ENCODE results near the gene STX16. TPM values are rescaled to one million over a fixed set of nuclear protein-coding genes. Genes with fewer than 3 reads are reported as not detected.

Gene STX16
- total RNA-seq, 1 donor from 2014 or later: 47.7 TPM

GRCh38 chr20:58664331-58664730 is 13.2 kb downstream of the STX16 start:
- DNase-seq (ENCODE audit: low read depth) (no peak), FAIRE-seq (no peak)
- no peaks in the 10 kb centered on the region for H3K27me3 ChIP-seq (ENCODE audit: control insufficient read depth, insufficient read depth, low read length)
- TF ChIP-seq, protein P1, sequence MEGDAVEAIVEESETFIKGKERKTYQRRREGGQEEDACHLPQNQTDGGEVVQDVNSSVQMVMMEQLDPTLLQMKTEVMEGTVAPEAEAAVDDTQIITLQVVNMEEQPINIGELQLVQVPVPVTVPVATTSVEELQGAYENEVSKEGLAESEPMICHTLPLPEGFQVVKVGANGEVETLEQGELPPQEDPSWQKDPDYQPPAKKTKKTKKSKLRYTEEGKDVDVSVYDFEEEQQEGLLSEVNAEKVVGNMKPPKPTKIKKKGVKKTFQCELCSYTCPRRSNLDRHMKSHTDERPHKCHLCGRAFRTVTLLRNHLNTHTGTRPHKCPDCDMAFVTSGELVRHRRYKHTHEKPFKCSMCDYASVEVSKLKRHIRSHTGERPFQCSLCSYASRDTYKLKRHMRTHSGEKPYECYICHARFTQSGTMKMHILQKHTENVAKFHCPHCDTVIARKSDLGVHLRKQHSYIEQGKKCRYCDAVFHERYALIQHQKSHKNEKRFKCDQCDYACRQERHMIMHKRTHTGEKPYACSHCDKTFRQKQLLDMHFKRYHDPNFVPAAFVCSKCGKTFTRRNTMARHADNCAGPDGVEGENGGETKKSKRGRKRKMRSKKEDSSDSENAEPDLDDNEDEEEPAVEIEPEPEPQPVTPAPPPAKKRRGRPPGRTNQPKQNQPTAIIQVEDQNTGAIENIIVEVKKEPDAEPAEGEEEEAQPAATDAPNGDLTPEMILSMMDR (IDR thresholded peaks at IDR 0.05; ENCODE audit: insufficient read depth, low read length, severe bottlenecking): no peak
- H3K4me3 ChIP-seq (ENCODE audit: low read depth, low read length): no peak overlapping the region
- peaks cover 8% of the 10 kb centered on the region for H3K36me3 ChIP-seq (ENCODE audit: control insufficient read depth, insufficient read depth, low read length)

GRCh38 chr20:58664883-58665282 is 13.8 kb downstream of the STX16 start:
- H3K4me3 ChIP-seq (ENCODE audit: low read depth, low read length): no peak overlapping the region
- DNase-seq (ENCODE audit: low read depth) (no peak), FAIRE-seq (no peak)
- TF ChIP-seq, protein P1 (IDR thresholded peaks at IDR 0.05; ENCODE audit: insufficient read depth, low read length, severe bottlenecking): no peak
- peaks cover 8% of the 10 kb centered on the region for H3K36me3 ChIP-seq (ENCODE audit: control insufficient read depth, insufficient read depth, low read length)
- no peaks in the 10 kb centered on the region for H3K27me3 ChIP-seq (ENCODE audit: control insufficient read depth, insufficient read depth, low read length)

DNA sequence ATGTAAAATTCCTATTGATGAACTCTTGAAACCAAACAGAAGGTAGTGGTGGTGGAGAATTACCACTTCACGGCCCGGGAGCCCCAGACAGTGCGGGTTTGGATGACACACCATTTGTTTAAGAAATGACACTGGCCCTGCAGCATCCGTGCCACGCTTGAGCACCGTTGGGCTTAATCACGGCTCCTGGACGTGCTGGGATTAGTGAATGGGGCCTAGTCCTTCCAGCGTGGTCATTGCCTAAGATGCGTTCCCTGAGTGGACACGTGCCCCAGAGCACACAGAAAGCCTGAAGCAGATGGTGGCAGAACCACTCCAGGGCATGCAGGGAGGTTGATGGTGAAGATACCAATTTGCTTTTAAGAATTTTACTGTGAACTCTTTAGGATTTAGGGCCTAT is 14.5 kb downstream of the STX16 start:
- Histone ChIP-seq H3K4me3 (ENCODE audit: low read depth, low read length) (no peak overlapping the region), H3K27me3 (ENCODE audit: control insufficient read depth, insufficient read depth, low read length) (no peaks in the 10 kb centered on the region), H3K36me3 (ENCODE audit: control insufficient read depth, insufficient read depth, low read length) (peaks cover 10% of the 10 kb centered on the region)
- TF ChIP-seq, protein P1 (IDR thresholded peaks at IDR 0.05; ENCODE audit: insufficient read depth, low read length, severe bottlenecking): no peak
- no peak for FAIRE-seq
- no peak for DNase-seq (ENCODE audit: low read depth)

DNA sequence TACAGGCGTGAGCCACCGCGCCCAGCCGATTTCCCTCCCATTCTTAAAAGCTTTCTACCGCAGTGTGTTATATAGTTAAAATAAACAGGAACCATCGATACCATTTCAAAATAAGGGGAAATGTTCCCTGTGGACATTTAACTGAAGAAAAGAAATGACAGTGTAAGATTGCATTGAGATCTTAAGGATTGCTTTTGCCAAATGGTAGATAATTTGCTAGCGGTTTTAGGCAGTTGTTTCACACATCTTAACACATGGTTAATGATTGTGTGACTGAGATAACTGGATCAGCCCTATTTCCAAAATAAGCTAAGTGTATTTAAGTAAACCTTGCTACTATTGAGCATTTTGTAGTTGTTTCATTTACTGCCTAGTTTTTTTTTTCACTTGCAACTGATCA is 15.6 kb downstream of the STX16 start:
- Histone ChIP-seq H3K36me3 (ENCODE audit: control insufficient read depth, insufficient read depth, low read length) (peaks cover 10% of the 10 kb centered on the region), H3K27me3 (ENCODE audit: control insufficient read depth, insufficient read depth, low read length) (no peaks in the 10 kb centered on the region), H3K4me3 (ENCODE audit: low read depth, low read length) (no peak overlapping the region)
- TF ChIP-seq, protein P1 (IDR thresholded peaks at IDR 0.05; ENCODE audit: insufficient read depth, low read length, severe bottlenecking): no peak
- no peak for FAIRE-seq
- no peak for DNase-seq (ENCODE audit: low read depth)

DNA sequence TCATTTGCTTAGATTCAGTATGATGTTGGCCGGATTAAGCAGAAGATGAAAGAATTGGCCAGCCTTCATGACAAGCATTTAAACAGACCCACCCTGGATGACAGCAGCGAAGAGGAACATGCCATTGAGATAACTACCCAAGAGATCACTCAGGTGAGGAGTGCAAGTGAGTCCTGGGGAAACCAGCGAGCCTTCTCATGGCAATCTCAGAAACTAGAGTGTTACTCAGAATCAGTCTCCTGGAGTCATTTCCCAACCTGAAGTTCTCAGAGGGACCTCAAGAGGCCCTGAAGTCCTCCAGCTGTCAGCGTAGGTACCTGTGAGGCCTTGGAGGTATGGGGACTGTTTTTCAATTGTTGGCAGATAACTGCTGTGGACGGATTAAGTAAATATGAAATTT is 16.9 kb downstream of the STX16 start:
- Histone ChIP-seq H3K4me3 (ENCODE audit: low read depth, low read length) (no peak overlapping the region), H3K27me3 (ENCODE audit: control insufficient read depth, insufficient read depth, low read length) (no peaks in the 10 kb centered on the region), H3K36me3 (ENCODE audit: control insufficient read depth, insufficient read depth, low read length) (peaks cover 10% of the 10 kb centered on the region)
- TF ChIP-seq, protein P1 (IDR thresholded peaks at IDR 0.05; ENCODE audit: insufficient read depth, low read length, severe bottlenecking): no peak
- no peak for FAIRE-seq
- DNase-seq (ENCODE audit: low read depth): no peak

DNA sequence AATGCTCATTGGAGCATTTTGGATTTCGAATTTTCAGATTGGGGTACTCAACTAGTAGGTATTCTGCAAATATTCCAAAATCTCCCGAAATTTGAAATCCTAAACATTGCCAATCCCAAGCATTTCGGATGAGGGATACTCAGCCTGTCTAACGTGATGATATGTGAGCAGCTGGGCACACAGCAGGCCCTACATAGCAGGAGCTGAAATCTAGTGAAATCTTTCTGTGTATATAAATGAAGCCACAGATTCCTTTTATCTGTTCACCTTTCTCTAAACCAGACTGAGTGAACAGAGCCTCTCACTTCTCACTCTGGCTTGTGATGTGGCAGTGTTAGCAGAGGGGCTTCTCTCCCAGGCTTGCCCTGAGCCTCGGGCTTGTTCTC is 17.8 kb downstream of the STX16 start:
- peaks cover 13% of the 10 kb centered on the region for H3K36me3 ChIP-seq (ENCODE audit: control insufficient read depth, insufficient read depth, low read length)
- no peaks in the 10 kb centered on the region for H3K27me3 ChIP-seq (ENCODE audit: control insufficient read depth, insufficient read depth, low read length)
- TF ChIP-seq, protein P1 (IDR thresholded peaks at IDR 0.05; ENCODE audit: insufficient read depth, low read length, severe bottlenecking): no peak
- no peak for FAIRE-seq
- DNase-seq (ENCODE audit: low read depth): no peak
- H3K4me3 ChIP-seq (ENCODE audit: low read depth, low read length): no peak overlapping the region
